ENCODE measurements around the gene NF2. TPM values are rescaled to one million over a fixed set of nuclear protein-coding genes. Genes with fewer than 3 reads are reported as not detected.

Gene NF2
- total and polyA plus RNA-seq, 4 donors = 8.9 to 49.7 (median 16.3) TPM

GRCh38 chr22:29598684-29599020 is 4.8 kb upstream of the NF2 start:
- H3K9ac ChIP-seq (ENCODE audit: insufficient read depth in 1 of 2, low read length in 2 of 2) = no peak overlapping the region
- H3K27me3 ChIP-seq (ENCODE audit: control insufficient read depth in 3 of 3, insufficient read depth in 3 of 3, low read length in 2 of 3) = no peaks in the 10 kb centered on the region
- no peaks in the 10 kb centered on the region for H3K36me3 ChIP-seq (ENCODE audit: control insufficient read depth in 4 of 4, insufficient read depth in 4 of 4, low read length in 4 of 4)
- DNase-seq (no peak), ATAC-seq (ENCODE audit: insufficient read depth, low FRiP score) (no peak)
- no peak for TF ChIP-seq CTCF (IDR thresholded peaks at IDR 0.05; ENCODE audit: control extremely low read depth, extremely low read depth)
- H3K27ac ChIP-seq (ENCODE audit: low read depth in 1 of 2, low read length in 1 of 2) = no peak overlapping the region
- H3K4me1 ChIP-seq (ENCODE audit: control insufficient read depth in 5 of 5, insufficient read depth in 5 of 5, low read length in 5 of 5) = peaks cover 0 to 3% (median 0%) of the 10 kb centered on the region in 5 donors
- no peaks in the 10 kb centered on the region for H3K9me3 ChIP-seq (ENCODE audit: control insufficient read depth in 4 of 4, insufficient read depth in 3 of 4, low read length in 3 of 4)
- H3K4me3 ChIP-seq = no peak overlapping the region
- WGBS, 2 donors = 90 to 94% methylated on average over 3 of the region's 3 CpGs

- no peak for ATAC-seq (ENCODE audit: insufficient read depth, low FRiP score)
- H3K4me1 ChIP-seq (ENCODE audit: control insufficient read depth in 5 of 5, insufficient read depth in 5 of 5, low read length in 5 of 5) = peaks cover 4 to 15% (median 8%) of the 10 kb centered on the region in 5 donors
- H3K27me3 ChIP-seq (ENCODE audit: control insufficient read depth in 3 of 3, insufficient read depth in 3 of 3, low read length in 2 of 3) = no peaks in the 10 kb centered on the region
- no peaks in the 10 kb centered on the region for H3K9me3 ChIP-seq (ENCODE audit: control insufficient read depth in 4 of 4, insufficient read depth in 3 of 4, low read length in 3 of 4)
- peak overlapping the region; percentile 96 to 98 for H3K27ac ChIP-seq (ENCODE audit: low read depth in 1 of 2, low read length in 1 of 2)
- peak in 1 of 3 donors; percentile 56 for DNase-seq
- 0 to 1% methylated on average over 12 of the region's 12 CpGs for whole genome bisulfite sequencing, 2 donors
- peak overlapping the region; percentile 97 for H3K4me3 ChIP-seq
- TF ChIP-seq CTCF (IDR thresholded peaks at IDR 0.05; ENCODE audit: control extremely low read depth, extremely low read depth) = no peak
- peaks cover 0 to 3% (median under 1%) of the 10 kb centered on the region in 4 donors for H3K36me3 ChIP-seq (ENCODE audit: control insufficient read depth in 4 of 4, insufficient read depth in 4 of 4, low read length in 4 of 4)
- peak overlapping the region; percentile 69 to 81 for H3K9ac ChIP-seq (ENCODE audit: insufficient read depth in 1 of 2, low read length in 2 of 2)
These were observed 585 bp downstream of the NF2 start for GRCh38 chr22:29604076-29604360.

GRCh38 chr22:29605527-29605850 is 2.1 kb downstream of the NF2 start:
- Histone ChIP-seq H3K9me3 (ENCODE audit: control insufficient read depth in 4 of 4, insufficient read depth in 3 of 4, low read length in 3 of 4) (peaks cover 0 to 1% (median 0%) of the 10 kb centered on the region in 4 donors), H3K4me1 (ENCODE audit: control insufficient read depth in 5 of 5, insufficient read depth in 5 of 5, low read length in 5 of 5) (peaks cover 4 to 15% (median 8%) of the 10 kb centered on the region in 5 donors), H3K27ac (ENCODE audit: low read depth in 1 of 2, low read length in 1 of 2) (no peak overlapping the region), H3K4me3 (no peak overlapping the region), H3K27me3 (ENCODE audit: control insufficient read depth in 3 of 3, insufficient read depth in 3 of 3, low read length in 2 of 3) (no peaks in the 10 kb centered on the region), H3K36me3 (ENCODE audit: control insufficient read depth in 4 of 4, insufficient read depth in 4 of 4, low read length in 4 of 4) (peaks cover 0 to 3% (median under 1%) of the 10 kb centered on the region in 4 donors), H3K9ac (ENCODE audit: insufficient read depth in 1 of 2, low read length in 2 of 2) (no peak overlapping the region)
- ATAC-seq (ENCODE audit: insufficient read depth, low FRiP score) (no peak), DNase-seq (no peak)
- WGBS, 2 donors = 96 to 98% methylated on average over 5 of the region's 5 CpGs
- TF ChIP-seq CTCF (IDR thresholded peaks at IDR 0.05; ENCODE audit: control extremely low read depth, extremely low read depth) = no peak

DNA sequence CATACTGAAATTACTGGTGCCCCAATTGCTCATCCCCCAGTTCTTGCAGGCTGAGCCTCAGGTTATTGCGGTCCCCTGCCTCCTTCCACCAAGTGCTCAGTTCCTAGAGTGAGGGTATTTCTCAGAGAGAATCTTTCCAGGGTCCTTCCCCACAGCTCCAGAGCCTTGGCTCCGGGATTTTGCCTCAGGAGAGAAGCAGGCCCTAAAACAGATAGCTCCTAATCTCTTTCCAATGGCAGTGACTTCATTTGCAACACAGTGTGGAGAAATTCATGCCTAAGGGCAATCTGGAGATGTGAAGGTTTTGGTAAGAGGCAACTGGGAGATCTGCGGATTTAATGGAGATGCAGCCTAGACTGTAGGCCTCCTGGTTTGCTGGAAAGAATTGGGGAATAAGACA is 2.9 kb downstream of the NF2 start:
- no peak for TF ChIP-seq CTCF (IDR thresholded peaks at IDR 0.05; ENCODE audit: control extremely low read depth, extremely low read depth)
- Histone ChIP-seq H3K4me1 (ENCODE audit: control insufficient read depth in 5 of 5, insufficient read depth in 5 of 5, low read length in 5 of 5) (peaks cover 4 to 15% (median 8%) of the 10 kb centered on the region in 5 donors), H3K4me3 (no peak overlapping the region), H3K27ac (ENCODE audit: low read depth in 1 of 2, low read length in 1 of 2) (no peak overlapping the region), H3K27me3 (ENCODE audit: control insufficient read depth in 3 of 3, insufficient read depth in 3 of 3, low read length in 2 of 3) (no peaks in the 10 kb centered on the region), H3K36me3 (ENCODE audit: control insufficient read depth in 4 of 4, insufficient read depth in 4 of 4, low read length in 4 of 4) (peaks cover 0 to 3% (median under 1%) of the 10 kb centered on the region in 4 donors), H3K9me3 (ENCODE audit: control insufficient read depth in 4 of 4, insufficient read depth in 3 of 4, low read length in 3 of 4) (peaks cover 0 to 3% (median 0%) of the 10 kb centered on the region in 4 donors), H3K9ac (ENCODE audit: insufficient read depth in 1 of 2, low read length in 2 of 2) (no peak overlapping the region)
- no peak for DNase-seq
- ATAC-seq (ENCODE audit: insufficient read depth, low FRiP score) = no peak
- 95 to 98% methylated on average over 3 of the region's 3 CpGs for WGBS, 2 donors

Measured in lung (tissue), 12 donors.